Measurements from ENCODE around the gene ZNF688.

ZNF688 gene

GRCh38 chr16:30585400-30586191 is 14.1 kb upstream of the ZNF688 start, which contains the start of gene ZNF785:
TSS of gene ZNF785 (minus strand) at chr16:30585697. CDS start at chr16:30585611, 86 bp downstream.
- DNase-seq (ENCODE audit: low read depth in 2 of 3, low spot score in 1 of 3) = peak; percentile 88 to 92 (median 92)

- peak in 1 of 3 donors; percentile 17 for DNase-seq (ENCODE audit: low read depth in 2 of 3, low spot score in 1 of 3)
These were observed 13.5 kb upstream of the ZNF688 start for GRCh38 chr16:30585022-30585399.

- no peak for DNase-seq (ENCODE audit: low read depth in 2 of 3, low spot score in 1 of 3)
These were observed 11.3 kb upstream of the ZNF688 start for GRCh38 chr16:30582611-30583340.

GRCh38 chr16:30581457-30581856 is 9.9 kb upstream of the ZNF688 start:
- DNase-seq (ENCODE audit: low read depth in 2 of 3, low spot score in 1 of 3) = no peak

- no peak for DNase-seq (ENCODE audit: low read depth in 2 of 3, low spot score in 1 of 3)
These were observed 3.2 kb upstream of the ZNF688 start for GRCh38 chr16:30574678-30575077.

GRCh38 chr16:30570636-30571444 is 674 bp downstream of the ZNF688 start:
- no peak for DNase-seq (ENCODE audit: low read depth in 2 of 3, low spot score in 1 of 3)

GRCh38 chr16:30569746-30570635 is 1.5 kb downstream of the ZNF688 start:
- no peak for DNase-seq (ENCODE audit: low read depth in 2 of 3, low spot score in 1 of 3)

GRCh38 chr16:30569281-30569680 is 2.2 kb downstream of the ZNF688 start:
- DNase-seq (ENCODE audit: low read depth in 2 of 3, low spot score in 1 of 3) = no peak

- DNase-seq (ENCODE audit: low read depth in 2 of 3, low spot score in 1 of 3) = peak in 1 of 3 donors; percentile 35
These were observed 3.4 kb downstream of the ZNF688 start for GRCh38 chr16:30567991-30568638.

- DNase-seq (ENCODE audit: low read depth in 2 of 3, low spot score in 1 of 3) = peak; percentile 58 to 65 (median 61)
These were observed 4.1 kb downstream of the ZNF688 start for GRCh38 chr16:30567160-30567990.

GRCh38 chr16:30566531-30566930 is 5.0 kb downstream of the ZNF688 start:
- no peak for DNase-seq (ENCODE audit: low read depth in 2 of 3, low spot score in 1 of 3)

GRCh38 chr16:30565984-30566383 is 5.5 kb downstream of the ZNF688 start:
- no peak for DNase-seq (ENCODE audit: low read depth in 2 of 3, low spot score in 1 of 3)

GRCh38 chr16:30565526-30565925 is 6.0 kb downstream of the ZNF688 start:
- no peak for DNase-seq (ENCODE audit: low read depth in 2 of 3, low spot score in 1 of 3)

GRCh38 chr16:30562021-30562420 is 9.5 kb downstream of the ZNF688 start:
- DNase-seq (ENCODE audit: low read depth in 2 of 3, low spot score in 1 of 3) = no peak

GRCh38 chr16:30561089-30561816 is 10.3 kb downstream of the ZNF688 start:
- no peak for DNase-seq (ENCODE audit: low read depth in 2 of 3, low spot score in 1 of 3)

GRCh38 chr16:30559690-30560089 is 11.8 kb downstream of the ZNF688 start:
- no peak for DNase-seq (ENCODE audit: low read depth in 2 of 3, low spot score in 1 of 3)

GRCh38 chr16:30558789-30559377 is 12.6 kb downstream of the ZNF688 start:
- DNase-seq (ENCODE audit: low read depth in 2 of 3, low spot score in 1 of 3) = no peak
